SK-N-SH treated with all-trans-retinoic acid at 6 μM for 48 hours (cell line): ENCODE results near the gene CLEC20A.

Source experiments
- ATAC-seq: fragments of 200-7000 bp; cut with Tn5 transposase; 3 replicates; pipeline ENCODE4 v1.9.1; 2020; ENCODE audit warnings: mild to moderate bottlenecking, moderate library complexity
- ARNTL ChIP-seq: fragments of 450-650 bp; formaldehyde crosslinking; IDR thresholded peaks from 2 replicates; pipeline ENCODE4 v1.5.0; 2020; ENCODE audit warnings: low read depth, mild to moderate bottlenecking, moderate library complexity, borderline replicate concordance
- BACH2 ChIP-seq: fragments of 250-450 bp; sonication (Bioruptor Pico); IDR thresholded peaks from 2 replicates; pipeline ENCODE4 v1.9.0; 2021; ENCODE audit warnings: mild to moderate bottlenecking, borderline replicate concordance
- CREB5 ChIP-seq: fragments of 250-450 bp; sonication (Bioruptor Pico); IDR thresholded peaks from 2 replicates; pipeline ENCODE4 v1.5.1; 2020; ENCODE audit warnings: low read depth, mild to moderate bottlenecking, moderate library complexity
- CSDC2 ChIP-seq: fragments of 250-450 bp; sonication (Bioruptor Pico); IDR thresholded peaks from 2 replicates; pipeline ENCODE4 v1.5.0; 2020; ENCODE audit warnings: mild to moderate bottlenecking, moderate library complexity
- CSRNP3 ChIP-seq: fragments of 250-450 bp; sonication (Bioruptor Pico); IDR thresholded peaks from 2 replicates; pipeline ENCODE4 v1.5.1; 2021; ENCODE audit warnings: mild to moderate bottlenecking, moderate library complexity
- ESRRG ChIP-seq: fragments of 250-450 bp; sonication (Bioruptor Pico); IDR thresholded peaks from 2 replicates; pipeline ENCODE4 v1.6.1; 2021; ENCODE audit warnings: mild to moderate bottlenecking
- GLIS3 ChIP-seq: fragments of 250-450 bp; sonication (Bioruptor Pico); IDR thresholded peaks from 2 replicates; pipeline ENCODE4 v1.5.0; 2020; ENCODE audit warnings: mild to moderate bottlenecking, moderate library complexity
- ISL1 ChIP-seq: fragments of 250-450 bp; sonication (Bioruptor Pico); IDR thresholded peaks from 2 replicates; pipeline ENCODE4 v2.1.2; 2022; ENCODE audit warnings: mild to moderate bottlenecking, moderate library complexity
- OSR1 ChIP-seq: fragments of 250-450 bp; sonication (Bioruptor Pico); IDR thresholded peaks from 2 replicates; pipeline ENCODE4 v1.8.0; 2022; ENCODE audit warnings: moderate library complexity, mild to moderate bottlenecking, inconsistent platforms
- PATZ1 ChIP-seq: fragments of 250-450 bp; sonication (Bioruptor Pico); IDR thresholded peaks from 2 replicates; pipeline ENCODE4 v1.8.0; 2020; ENCODE audit warnings: mild to moderate bottlenecking, moderate library complexity, borderline replicate concordance
- POU6F1 ChIP-seq: fragments of 250-450 bp; sonication (Bioruptor Pico); IDR thresholded peaks from 2 replicates; pipeline ENCODE4 v1.8.0; 2021; ENCODE audit warnings: low read depth, mild to moderate bottlenecking, moderate library complexity, borderline replicate concordance
- RARB ChIP-seq: fragments of 250-450 bp; sonication (Bioruptor Pico); IDR thresholded peaks from 2 replicates; pipeline ENCODE4 v1.8.0; 2021; ENCODE audit warnings: mild to moderate bottlenecking, moderate library complexity
- SNAI2 ChIP-seq: fragments of 250-450 bp; sonication (Bioruptor Pico); IDR thresholded peaks from 2 replicates; pipeline ENCODE4 v1.5.0; 2020; ENCODE audit warnings: mild to moderate bottlenecking, moderate library complexity
- TOX ChIP-seq: fragments of 250-450 bp; sonication (Bioruptor Pico); IDR thresholded peaks from 2 replicates; pipeline ENCODE4 v1.8.0; 2021; ENCODE audit warnings: mild to moderate bottlenecking, moderate library complexity, borderline replicate concordance
- ZC3H10 ChIP-seq: fragments of 250-450 bp; sonication (Bioruptor Pico); IDR thresholded peaks from 2 replicates; pipeline ENCODE4 v1.5.1; 2021; ENCODE audit warnings: mild to moderate bottlenecking, moderate library complexity
- ZFP3 ChIP-seq: fragments of 250-450 bp; sonication (Bioruptor Pico); IDR thresholded peaks from 2 replicates; pipeline ENCODE4 v1.5.0; 2020; ENCODE audit warnings: mild to moderate bottlenecking, moderate library complexity
- ZFP30 ChIP-seq: fragments of 450-650 bp; formaldehyde crosslinking; IDR thresholded peaks from 2 replicates; pipeline ENCODE4 v1.5.0; 2022; ENCODE audit warnings: mild to moderate bottlenecking, moderate library complexity
- ZNF70 ChIP-seq: fragments of 450-650 bp; formaldehyde crosslinking; IDR thresholded peaks from 2 replicates; pipeline ENCODE4 v1.5.0; 2020; ENCODE audit warnings: mild to moderate bottlenecking, moderate library complexity
- ZNF8 ChIP-seq: fragments of 450-650 bp; formaldehyde crosslinking; IDR thresholded peaks from 2 replicates; pipeline ENCODE4 v1.5.0; 2020; ENCODE audit warnings: mild to moderate bottlenecking, moderate library complexity

CLEC20A gene

GRCh38 chr1:178496410-178497135, at the start of gene CLEC20A:
Gene CLEC20A, minus strand, starts transcription at chr1:178496964. Its CDS starts 25 bp downstream, at chr1:178496939.
- no peak for ATAC-seq

GRCh38 chr1:178544531-178544930, 47.8 kb upstream of the CLEC20A start:
- ATAC-seq: no peak
- TF ChIP-seq BACH2 (no peak), CREB5 (no peak), ZNF8 (CRISPR knock-in tag) (no peak), ZFP30 (CRISPR knock-in tag) (no peak), ARNTL (CRISPR knock-in tag) (no peak), PATZ1 (CRISPR knock-in tag) (no peak), RARB (CRISPR knock-in tag) (no peak), ESRRG (CRISPR knock-in tag) (no peak), SNAI2 (no peak), CSRNP3 (CRISPR knock-in tag) (no peak), CSDC2 (CRISPR knock-in tag) (no peak), TOX (CRISPR knock-in tag) (no peak), ZC3H10 (CRISPR knock-in tag) (no peak), ZFP3 (CRISPR knock-in tag) (no peak), ISL1 (CRISPR knock-in tag) (no peak), OSR1 (CRISPR knock-in tag) (no peak), ZNF70 (CRISPR knock-in tag) (no peak)

More at GRCh38 chr1:178496410-178497135, at the start of gene CLEC20A:
- TF ChIP-seq PATZ1 (CRISPR knock-in tag) (no peak), ARNTL (CRISPR knock-in tag) (no peak), POU6F1 (CRISPR knock-in tag) (no peak), ESRRG (CRISPR knock-in tag) (no peak), TOX (CRISPR knock-in tag) (no peak), OSR1 (CRISPR knock-in tag) (no peak), BACH2 (no peak), ZFP3 (CRISPR knock-in tag) (no peak), GLIS3 (CRISPR knock-in tag) (no peak), CSRNP3 (CRISPR knock-in tag) (no peak), CREB5 (no peak)
